K562 (cell line): ENCODE results near the gene GPX7. TPM values are rescaled to one million over a fixed set of nuclear protein-coding genes. Genes with fewer than 3 reads are reported as not detected.

ENCODE experiments used
- ARID2 ChIP-seq: fragments of 450-650 bp; IDR thresholded peaks from 2 replicates; pipeline ENCODE4 v1.6.1; 2017; ENCODE audit warnings: antibody characterized with exemption, mild to moderate bottlenecking
- CBX3 ChIP-seq, 2 experiments: IDR thresholded peaks; 1 replicate in 1 of 2; 2 replicates in 1 of 2; pipeline ENCODE4 v1.6.1; 2012; ENCODE audit warnings: inconsistent platforms in 2 of 2, low read length in 2 of 2, borderline replicate concordance in 1 of 2, control low read depth in 1 of 2
- CSDE1 ChIP-seq, 2 experiments: fragments of 450-650 bp; IDR thresholded peaks; 2 replicates each; pipeline ENCODE4 v1.6.1; 2016; ENCODE audit warnings: mild to moderate bottlenecking in 1 of 2
- ELF1 ChIP-seq: fragments of 200-800 bp; sonication (Bioruptor generic); IDR thresholded peaks from 2 replicates; pipeline ENCODE4 v1.6.1; 2016; ENCODE audit warnings: missing genetic modification characterization, missing compliant biosample characterization
- ELF4 ChIP-seq: fragments of 450-650 bp; formaldehyde crosslinking; IDR thresholded peaks from 2 replicates; pipeline ENCODE4 v1.4.0; 2022; ENCODE audit warnings: missing genetic modification characterization
- ELK3 ChIP-seq: fragments of 450-650 bp; formaldehyde crosslinking; IDR thresholded peaks from 2 replicates; pipeline ENCODE4 v1.4.0; 2020; ENCODE audit warnings: mild to moderate bottlenecking
- GATAD2B ChIP-seq: fragments of 450-650 bp; IDR thresholded peaks from 2 replicates; pipeline ENCODE4 v1.6.1; 2017; ENCODE audit warnings: mild to moderate bottlenecking, borderline replicate concordance
- HES1 ChIP-seq: fragments of 450-650 bp; IDR thresholded peaks from 2 replicates; pipeline ENCODE4 v1.6.1; 2016; ENCODE audit warnings: low read depth, mild to moderate bottlenecking, moderate library complexity
- IFI16 ChIP-seq: fragments of 250-450 bp; sonication (Bioruptor Pico); IDR thresholded peaks from 2 replicates; pipeline ENCODE4 v2.1.2; 2022; ENCODE audit warnings: mild to moderate bottlenecking, inconsistent platforms
- IRF9 ChIP-seq: fragments of 450-650 bp; IDR thresholded peaks from 2 replicates; pipeline ENCODE4 v1.6.1; 2016; ENCODE audit warnings: missing biosample characterization, missing genetic modification characterization
- KDM5B ChIP-seq: fragments of 200-600 bp; sonication (generic); IDR thresholded peaks from 2 replicates; pipeline ENCODE4 v1.6.1; 2012; ENCODE audit warnings: low read depth, mild to moderate bottlenecking, moderate library complexity, low read length, control low read depth, inconsistent platforms; ENCODE audit not compliant: insufficient replicate concordance
- KLF13 ChIP-seq: fragments of 450-650 bp; IDR thresholded peaks from 2 replicates; pipeline ENCODE4 v1.6.1; 2016; ENCODE audit warnings: missing genetic modification characterization, low read depth, mild to moderate bottlenecking, missing compliant biosample characterization, moderate library complexity, borderline replicate concordance
- MBD2 ChIP-seq: sonication (generic); IDR thresholded peaks from 2 replicates; pipeline ENCODE4 v1.6.1; 2016; ENCODE audit warnings: low read depth, borderline replicate concordance
- NEUROD1 ChIP-seq: fragments of 150-350 bp; IDR thresholded peaks from 2 replicates; pipeline ENCODE4 v1.6.1; 2014; ENCODE audit warnings: borderline replicate concordance, low read length, low read depth; ENCODE audit not compliant: partially characterized antibody
- NONO ChIP-seq, 2 experiments: fragments of 200-400 bp in 1 of 2; fragments of 450-650 bp in 1 of 2; formaldehyde crosslinking in 1 of 2; IDR thresholded peaks; 2 replicates each; pipeline ENCODE4 v1.6.1; 2017; ENCODE audit warnings: low read depth in 2 of 2, mild to moderate bottlenecking in 2 of 2, moderate library complexity in 2 of 2, low read length in 1 of 2
- PRPF4 ChIP-seq: fragments of 200-400 bp; formaldehyde crosslinking; IDR thresholded peaks from one replicate; pipeline ENCODE4 v1.6.1; 2017; ENCODE audit warnings: low read length, low read depth, mild to moderate bottlenecking; ENCODE audit not compliant: insufficient read depth, poor library complexity, severe bottlenecking
- RHOXF2B ChIP-seq: fragments of 250-450 bp; sonication (Bioruptor Pico); conservative IDR thresholded peaks from 2 replicates; pipeline ENCODE4 v1.5.1; 2021
- SPI1 ChIP-seq: IDR thresholded peaks from 2 replicates; pipeline ENCODE4 v1.6.1; 2011; ENCODE audit warnings: low read depth, low read length, control low read depth, borderline replicate concordance
- TCF7 ChIP-seq: sonication (generic); IDR thresholded peaks from 2 replicates; pipeline ENCODE4 v1.6.1; 2016; ENCODE audit warnings: antibody characterized with exemption, borderline replicate concordance
- ZNF512 ChIP-seq: IDR thresholded peaks from 2 replicates; pipeline ENCODE4 v1.6.1; 2016; ENCODE audit warnings: missing genetic modification characterization, missing compliant biosample characterization
- ZNF740 ChIP-seq, 3 experiments: fragments of 200-800 bp in 1 of 3; sonication (Bioruptor generic) in 1 of 3; sonication (generic) in 1 of 3; formaldehyde crosslinking in 1 of 3; IDR thresholded peaks; 2 replicates each; pipeline versions ENCODE4 v1.6.1 to v1.8.0; 2016 to 2022; ENCODE audit warnings: mild to moderate bottlenecking in 2 of 3, missing compliant biosample characterization in 2 of 3, missing genetic modification characterization in 2 of 3, missing genetic modification reagents in 1 of 3
- polyA plus RNA-seq, 8 experiments: library from polyadenylated mRNA; depleted of rRNA in 4 of 8; stranded (reverse) in 5 of 8; unstranded in 3 of 8; fragments of >200 nt; fragmentation: Nextera tagmentation in 2 of 8; fragmentation: Illumina TruSeq in 1 of 8; extraction: Ambion mirVana in 2 of 8; extraction: Trizol in 1 of 8; gene quantifications; 2 replicates each; pipeline versions ENCODE4 v1.2.1 to v1.2.3, GENCODE V29; 2011 to 2014; ENCODE audit warnings: inconsistent platforms in 1 of 8, missing spikeins in 1 of 8
- total RNA-seq, 7 experiments: library from RNA; depleted of rRNA in 6 of 7; stranded (reverse); fragments of >200 nt in 6 of 7; fragmentation: Illumina TruSeq in 2 of 7; extraction: Trizol in 2 of 7; gene quantifications; 2 replicates each; pipeline versions ENCODE4 v1.2.1 to v1.2.3, GENCODE V29; 2011 to 2021; ENCODE audit warnings: low replicate concordance in 1 of 7

The GPX7 gene
- total and polyA plus RNA-seq, 9 of the 15 experiments (the other 6 are each of a cell fraction or from before 2014, with no cell fraction given): 0.08 TPM; not detected in 8

- TF ChIP-seq NEUROD1 (no peak), ELF1 (no peak), RHOXF2B (CRISPR knock-in tag) (no peak), ARID2 (no peak), CBX3 (IDR thresholded peaks at IDR 0.05; ENCODE audit: borderline replicate concordance in 1 of 2, low read length in 2 of 2) (no peak), ELF4 (CRISPR knock-in tag) (no peak), IRF9 (no peak), NONO (IDR thresholded peaks at IDR 0.05; ENCODE audit: low read depth in 2 of 2, low read length in 1 of 2) (peak; percentile 60 to 75; a peak in 3 of 4 replicates), TCF7 (no peak), ELK3 (CRISPR knock-in tag) (no peak), IFI16 (CRISPR knock-in tag) (no peak), KLF13 (peak; percentile 71; the same call in 1 of the 2 replicates), CSDE1 (IDR thresholded peaks at IDR 0.05) (no peak), HES1 (no peak), KDM5B (peak; percentile 69), SPI1 (no peak), MBD2 (no peak; the same call in 1 of the 2 replicates), ZNF740 (CRISPR knock-in tag; IDR thresholded peaks at IDR 0.05) (0 out of 2 replicates have a peak, but pooled peaks have one; percentile 28), ZNF740 (tag; IDR thresholded peaks at IDR 0.05) (no peak), GATAD2B (peak; percentile 83; the same call in 1 of the 2 replicates), PRPF4 (no peak), ZNF512 (tag) (no peak)
Observed at GRCh38 chr1:52553362-52554266, 48.6 kb upstream of the GPX7 start (continued).
